GM23338 (cell line): ENCODE data around the gene PTPN18. TPM values are rescaled to one million over a fixed set of nuclear protein-coding genes. Genes with fewer than 3 reads are reported as not detected.

ENCODE experiments used
- ATAC-seq: fragments of 200-7000 bp; cut with Tn5 transposase; 3 replicates; pipeline ENCODE4 v1.9.1; 2020
- DNase-seq: peaks from one replicate; pipeline ENCODE4 v3.0.0-alpha.2; 2015; ENCODE audit warnings: low spot score
- H2AFZ ChIP-seq: fragments of 200-600 bp; sonication (generic); 2 replicates; pipeline ENCODE4 v1.8.0; 2016; ENCODE audit warnings: antibody characterized with exemption, mild to moderate bottlenecking, moderate library complexity
- H3F3A ChIP-seq: fragments of 200-600 bp; sonication (generic); replicated peaks from 2 replicates; pipeline ENCODE4 v1.8.0; 2017; ENCODE audit warnings: antibody characterized with exemption, mixed run types, low read depth
- H3K27ac ChIP-seq: fragments of 200-600 bp; sonication (generic); 2 replicates; pipeline ENCODE4 v1.6.1; 2016; ENCODE audit warnings: low read depth
- H3K27me3 ChIP-seq: fragments of 200-600 bp; sonication (generic); 2 replicates; pipeline ENCODE4 v1.8.0; 2016; ENCODE audit warnings: mild to moderate bottlenecking, mixed run types, moderate library complexity; ENCODE audit not compliant: insufficient read depth
- H3K36me3 ChIP-seq: fragments of 200-600 bp; sonication (generic); 2 replicates; pipeline ENCODE4 v1.8.0; 2016; ENCODE audit warnings: mild to moderate bottlenecking; ENCODE audit not compliant: insufficient read depth
- H3K4me1 ChIP-seq: fragments of 200-600 bp; sonication (generic); 2 replicates; pipeline ENCODE4 v1.8.0; 2016; ENCODE audit warnings: mild to moderate bottlenecking, moderate library complexity; ENCODE audit not compliant: insufficient read depth
- H3K4me2 ChIP-seq: fragments of 200-600 bp; sonication (generic); 2 replicates; pipeline ENCODE4 v1.7.1; 2017; ENCODE audit warnings: mixed run types
- H3K4me3 ChIP-seq: fragments of 200-600 bp; sonication (generic); 2 replicates; pipeline ENCODE4 v1.6.1; 2016; ENCODE audit warnings: mixed run types
- H3K79me2 ChIP-seq: fragments of 200-600 bp; sonication (generic); replicated peaks from 2 replicates; pipeline ENCODE4 v1.8.0; 2017; ENCODE audit warnings: mild to moderate bottlenecking; ENCODE audit not compliant: insufficient read depth
- H3K9me2 ChIP-seq: fragments of 200-600 bp; sonication (generic); 2 replicates; pipeline ENCODE4 v1.8.0; 2017; ENCODE audit not compliant: insufficient read depth
- H4K20me1 ChIP-seq: fragments of 200-600 bp; sonication (generic); replicated peaks from 2 replicates; pipeline ENCODE4 v1.8.0; 2017; ENCODE audit warnings: mild to moderate bottlenecking; ENCODE audit not compliant: insufficient read depth
- H3K27ac Mint-ChIP-seq: 2 replicates; pipeline ENCODE4 v1.8.0; 2020; ENCODE audit warnings: inconsistent platforms, mild to moderate bottlenecking, moderate library complexity, mixed read lengths
- H3K27me3 Mint-ChIP-seq: 3 replicates; pipeline ENCODE4 v1.8.0; 2022; ENCODE audit warnings: low read depth, mild to moderate bottlenecking, moderate library complexity, mixed read lengths, inconsistent platforms; ENCODE audit not compliant: insufficient read depth, poor library complexity
- H3K36me3 Mint-ChIP-seq: 3 replicates; pipeline ENCODE4 v1.8.0; 2021; ENCODE audit warnings: low read depth, mild to moderate bottlenecking, inconsistent platforms, moderate library complexity, mixed read lengths
- H3K4me1 Mint-ChIP-seq: 3 replicates; pipeline ENCODE4 v1.8.0; 2020; ENCODE audit warnings: mild to moderate bottlenecking, inconsistent platforms, mixed read lengths
- H3K4me3 Mint-ChIP-seq: 3 replicates; pipeline ENCODE4 v1.8.0; 2021; ENCODE audit warnings: moderate library complexity, mild to moderate bottlenecking, inconsistent platforms, mixed read lengths
- H3K9me3 Mint-ChIP-seq: 3 replicates; pipeline ENCODE4 v1.8.0; 2020; ENCODE audit warnings: moderate library complexity, mild to moderate bottlenecking, inconsistent platforms, mixed read lengths
- CREB1 ChIP-seq: fragments of 250-450 bp; sonication (Bioruptor Pico); IDR thresholded peaks from 2 replicates; pipeline ENCODE4 v1.5.0; 2020; ENCODE audit warnings: low read depth, mild to moderate bottlenecking, moderate library complexity
- EZH2 ChIP-seq: fragments of 200-600 bp; sonication (generic); IDR thresholded peaks from one replicate; pipeline ENCODE4 v1.8.0; 2017; ENCODE audit warnings: antibody characterized with exemption, mild to moderate bottlenecking, low read depth; ENCODE audit not compliant: unreplicated experiment
- EZH2phosphoT487 ChIP-seq: fragments of 200-600 bp; sonication (generic); IDR thresholded peaks from one replicate; pipeline ENCODE4 v1.8.1; 2018; ENCODE audit warnings: antibody characterized with exemption; ENCODE audit not compliant: unreplicated experiment
- JUNB ChIP-seq: IDR thresholded peaks from one replicate; pipeline ENCODE4 v1.6.1; 2016; ENCODE audit warnings: antibody characterized with exemption; ENCODE audit not compliant: unreplicated experiment
- NANOG ChIP-seq: IDR thresholded peaks from 2 replicates; pipeline ENCODE4 v1.6.1; 2016; ENCODE audit warnings: antibody characterized with exemption, borderline replicate concordance
- POLR2AphosphoS5 ChIP-seq: IDR thresholded peaks from 2 replicates; pipeline ENCODE4 v1.6.1; 2016; ENCODE audit warnings: antibody characterized with exemption, low read depth
- STAT1 ChIP-seq: IDR thresholded peaks from one replicate; pipeline ENCODE4 v1.6.1; 2016; ENCODE audit warnings: antibody characterized with exemption; ENCODE audit not compliant: unreplicated experiment
- ZNF114 ChIP-seq: fragments of 250-450 bp; sonication (Bioruptor Pico); IDR thresholded peaks from 2 replicates; pipeline ENCODE4 v1.5.0; 2020; ENCODE audit warnings: mild to moderate bottlenecking, moderate library complexity
- ZNF331 ChIP-seq: fragments of 250-450 bp; sonication (Bioruptor Pico); IDR thresholded peaks from 2 replicates; pipeline ENCODE4 v1.5.0; 2020; ENCODE audit warnings: low read depth, mild to moderate bottlenecking, moderate library complexity
- polyA plus RNA-seq: library from polyadenylated mRNA; unstranded; fragments of >200 nt; fragmentation: Nextera tagmentation; extraction: Ambion mirVana; gene quantifications from 2 replicates; pipeline ENCODE4 v1.2.1, GENCODE V29; 2016
- total RNA-seq: library from RNA; depleted of rRNA; stranded (reverse); fragments of >200 nt; shearing (Covaris generic); gene quantifications from 2 replicates; pipeline ENCODE4 v1.2.3, GENCODE V29; 2014
- TF ChIP-seq, protein P1 (sequence below): IDR thresholded peaks from 2 replicates; pipeline ENCODE4 v1.6.1; 2016; ENCODE audit warnings: antibody characterized with exemption
- TF ChIP-seq, protein P2 (sequence below), 2 experiments: fragments of 200-600 bp in 1 of 2; sonication (generic) in 1 of 2; conservative IDR thresholded peaks; 2 replicates each; pipeline versions ENCODE4 v1.5.1 to v1.6.1; 2016 to 2017; ENCODE audit warnings: antibody characterized with exemption in 2 of 2, low read depth in 2 of 2, mild to moderate bottlenecking in 2 of 2, moderate library complexity in 1 of 2
- TF ChIP-seq, protein P3 (sequence below): IDR thresholded peaks from one replicate; pipeline ENCODE4 v1.6.1; 2018; ENCODE audit warnings: antibody characterized with exemption; ENCODE audit not compliant: unreplicated experiment
- TF ChIP-seq, protein P4 (sequence below): fragments of 250-450 bp; sonication (Bioruptor Pico); IDR thresholded peaks from 2 replicates; pipeline ENCODE4 v1.5.0; 2020; ENCODE audit warnings: mild to moderate bottlenecking, moderate library complexity

Gene PTPN18
- total and polyA plus RNA-seq, 2 experiments from 2014 or later = 10.1 to 10.9 TPM

DNA sequence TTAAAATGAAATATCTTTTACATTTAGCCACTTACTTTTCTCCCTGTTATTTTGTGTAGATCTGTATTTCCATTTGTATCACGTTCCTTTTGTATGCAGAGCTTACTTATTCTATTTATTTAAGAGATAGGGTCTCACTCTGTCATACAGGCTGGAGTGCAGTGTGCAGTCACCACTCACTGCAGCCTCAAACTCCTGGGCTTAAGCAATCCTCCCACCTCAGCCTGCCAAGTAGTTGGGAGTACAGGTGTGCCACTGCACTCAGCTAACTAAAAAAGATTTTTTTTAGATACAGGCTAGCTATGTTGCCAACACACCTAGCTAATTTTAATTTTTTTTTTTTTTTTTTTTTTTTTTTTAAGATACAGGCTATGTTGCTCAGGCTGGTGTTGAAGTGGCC lies 10.9 kb downstream of the PTPN18 start (continued):
- TF ChIP-seq, protein P1, sequence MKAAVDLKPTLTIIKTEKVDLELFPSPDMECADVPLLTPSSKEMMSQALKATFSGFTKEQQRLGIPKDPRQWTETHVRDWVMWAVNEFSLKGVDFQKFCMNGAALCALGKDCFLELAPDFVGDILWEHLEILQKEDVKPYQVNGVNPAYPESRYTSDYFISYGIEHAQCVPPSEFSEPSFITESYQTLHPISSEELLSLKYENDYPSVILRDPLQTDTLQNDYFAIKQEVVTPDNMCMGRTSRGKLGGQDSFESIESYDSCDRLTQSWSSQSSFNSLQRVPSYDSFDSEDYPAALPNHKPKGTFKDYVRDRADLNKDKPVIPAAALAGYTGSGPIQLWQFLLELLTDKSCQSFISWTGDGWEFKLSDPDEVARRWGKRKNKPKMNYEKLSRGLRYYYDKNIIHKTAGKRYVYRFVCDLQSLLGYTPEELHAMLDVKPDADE = no peak
- TF ChIP-seq JUNB (no peak), NANOG (no peak), POLR2AphosphoS5 (no peak)
- TF ChIP-seq, protein P2, sequence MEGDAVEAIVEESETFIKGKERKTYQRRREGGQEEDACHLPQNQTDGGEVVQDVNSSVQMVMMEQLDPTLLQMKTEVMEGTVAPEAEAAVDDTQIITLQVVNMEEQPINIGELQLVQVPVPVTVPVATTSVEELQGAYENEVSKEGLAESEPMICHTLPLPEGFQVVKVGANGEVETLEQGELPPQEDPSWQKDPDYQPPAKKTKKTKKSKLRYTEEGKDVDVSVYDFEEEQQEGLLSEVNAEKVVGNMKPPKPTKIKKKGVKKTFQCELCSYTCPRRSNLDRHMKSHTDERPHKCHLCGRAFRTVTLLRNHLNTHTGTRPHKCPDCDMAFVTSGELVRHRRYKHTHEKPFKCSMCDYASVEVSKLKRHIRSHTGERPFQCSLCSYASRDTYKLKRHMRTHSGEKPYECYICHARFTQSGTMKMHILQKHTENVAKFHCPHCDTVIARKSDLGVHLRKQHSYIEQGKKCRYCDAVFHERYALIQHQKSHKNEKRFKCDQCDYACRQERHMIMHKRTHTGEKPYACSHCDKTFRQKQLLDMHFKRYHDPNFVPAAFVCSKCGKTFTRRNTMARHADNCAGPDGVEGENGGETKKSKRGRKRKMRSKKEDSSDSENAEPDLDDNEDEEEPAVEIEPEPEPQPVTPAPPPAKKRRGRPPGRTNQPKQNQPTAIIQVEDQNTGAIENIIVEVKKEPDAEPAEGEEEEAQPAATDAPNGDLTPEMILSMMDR (conservative IDR thresholded peaks at IDR 0.05; ENCODE audit: low read depth in 2 of 2) = no peak

DNA sequence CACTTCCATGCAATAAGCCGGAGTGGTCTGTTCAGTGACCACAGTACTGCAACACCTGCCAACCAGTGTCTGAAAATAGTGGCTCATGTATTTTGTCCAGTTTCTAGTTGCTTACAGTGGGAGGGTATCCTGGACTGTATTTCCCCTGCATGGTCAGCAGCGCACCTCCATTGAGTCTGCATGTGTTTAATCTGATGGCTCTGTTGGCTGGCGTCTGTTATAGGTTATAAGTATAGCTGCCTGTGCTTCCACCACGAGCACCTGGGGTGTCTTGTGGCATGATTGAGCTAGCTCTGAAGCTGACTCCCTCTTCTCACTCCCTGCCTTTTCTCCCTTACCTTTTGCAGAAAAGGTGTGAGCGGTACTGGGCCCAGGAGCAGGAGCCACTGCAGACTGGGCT lies 12.9 kb downstream of the PTPN18 start:
- Mint-ChIP-seq H3K9me3 (no peaks in the 10 kb centered on the region; the same call in 2 of the 3 replicates), H3K4me3 (no peak overlapping the region), H3K36me3 (peaks cover 11% of the 10 kb centered on the region), H3K27ac (no peak overlapping the region), H3K27me3 (peaks cover 18% of the 10 kb centered on the region), H3K4me1 (peaks cover 26% of the 10 kb centered on the region)
- H2AFZ ChIP-seq = no peak overlapping the region
- H3K4me1 ChIP-seq = peaks cover 27% of the 10 kb centered on the region
- no peak for DNase-seq
- H3K27ac ChIP-seq = no peak overlapping the region
- no peaks in the 10 kb centered on the region for H3K79me2 ChIP-seq
- ATAC-seq = no peak
- no peaks in the 10 kb centered on the region for H3K36me3 ChIP-seq
- H3K27me3 ChIP-seq = no peaks in the 10 kb centered on the region
- peak overlapping the region; percentile 38 for H3K4me2 ChIP-seq
- H3F3A ChIP-seq = no peaks in the 10 kb centered on the region
- no peaks in the 10 kb centered on the region for H4K20me1 ChIP-seq
- no peaks in the 10 kb centered on the region for H3K9me2 ChIP-seq
- H3K4me3 ChIP-seq = peak overlapping the region; percentile 22; the same call in 1 of the 2 replicates
- TF ChIP-seq POLR2AphosphoS5 (no peak), CREB1 (CRISPR knock-in tag) (no peak), EZH2phosphoT487 (no peak), STAT1 (no peak), EZH2 (no peak), NANOG (no peak), ZNF114 (CRISPR knock-in tag) (no peak), JUNB (no peak), ZNF331 (CRISPR knock-in tag) (no peak)
- TF ChIP-seq, protein P3, sequence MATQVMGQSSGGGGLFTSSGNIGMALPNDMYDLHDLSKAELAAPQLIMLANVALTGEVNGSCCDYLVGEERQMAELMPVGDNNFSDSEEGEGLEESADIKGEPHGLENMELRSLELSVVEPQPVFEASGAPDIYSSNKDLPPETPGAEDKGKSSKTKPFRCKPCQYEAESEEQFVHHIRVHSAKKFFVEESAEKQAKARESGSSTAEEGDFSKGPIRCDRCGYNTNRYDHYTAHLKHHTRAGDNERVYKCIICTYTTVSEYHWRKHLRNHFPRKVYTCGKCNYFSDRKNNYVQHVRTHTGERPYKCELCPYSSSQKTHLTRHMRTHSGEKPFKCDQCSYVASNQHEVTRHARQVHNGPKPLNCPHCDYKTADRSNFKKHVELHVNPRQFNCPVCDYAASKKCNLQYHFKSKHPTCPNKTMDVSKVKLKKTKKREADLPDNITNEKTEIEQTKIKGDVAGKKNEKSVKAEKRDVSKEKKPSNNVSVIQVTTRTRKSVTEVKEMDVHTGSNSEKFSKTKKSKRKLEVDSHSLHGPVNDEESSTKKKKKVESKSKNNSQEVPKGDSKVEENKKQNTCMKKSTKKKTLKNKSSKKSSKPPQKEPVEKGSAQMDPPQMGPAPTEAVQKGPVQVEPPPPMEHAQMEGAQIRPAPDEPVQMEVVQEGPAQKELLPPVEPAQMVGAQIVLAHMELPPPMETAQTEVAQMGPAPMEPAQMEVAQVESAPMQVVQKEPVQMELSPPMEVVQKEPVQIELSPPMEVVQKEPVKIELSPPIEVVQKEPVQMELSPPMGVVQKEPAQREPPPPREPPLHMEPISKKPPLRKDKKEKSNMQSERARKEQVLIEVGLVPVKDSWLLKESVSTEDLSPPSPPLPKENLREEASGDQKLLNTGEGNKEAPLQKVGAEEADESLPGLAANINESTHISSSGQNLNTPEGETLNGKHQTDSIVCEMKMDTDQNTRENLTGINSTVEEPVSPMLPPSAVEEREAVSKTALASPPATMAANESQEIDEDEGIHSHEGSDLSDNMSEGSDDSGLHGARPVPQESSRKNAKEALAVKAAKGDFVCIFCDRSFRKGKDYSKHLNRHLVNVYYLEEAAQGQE = no peak
- TF ChIP-seq, protein P4, sequence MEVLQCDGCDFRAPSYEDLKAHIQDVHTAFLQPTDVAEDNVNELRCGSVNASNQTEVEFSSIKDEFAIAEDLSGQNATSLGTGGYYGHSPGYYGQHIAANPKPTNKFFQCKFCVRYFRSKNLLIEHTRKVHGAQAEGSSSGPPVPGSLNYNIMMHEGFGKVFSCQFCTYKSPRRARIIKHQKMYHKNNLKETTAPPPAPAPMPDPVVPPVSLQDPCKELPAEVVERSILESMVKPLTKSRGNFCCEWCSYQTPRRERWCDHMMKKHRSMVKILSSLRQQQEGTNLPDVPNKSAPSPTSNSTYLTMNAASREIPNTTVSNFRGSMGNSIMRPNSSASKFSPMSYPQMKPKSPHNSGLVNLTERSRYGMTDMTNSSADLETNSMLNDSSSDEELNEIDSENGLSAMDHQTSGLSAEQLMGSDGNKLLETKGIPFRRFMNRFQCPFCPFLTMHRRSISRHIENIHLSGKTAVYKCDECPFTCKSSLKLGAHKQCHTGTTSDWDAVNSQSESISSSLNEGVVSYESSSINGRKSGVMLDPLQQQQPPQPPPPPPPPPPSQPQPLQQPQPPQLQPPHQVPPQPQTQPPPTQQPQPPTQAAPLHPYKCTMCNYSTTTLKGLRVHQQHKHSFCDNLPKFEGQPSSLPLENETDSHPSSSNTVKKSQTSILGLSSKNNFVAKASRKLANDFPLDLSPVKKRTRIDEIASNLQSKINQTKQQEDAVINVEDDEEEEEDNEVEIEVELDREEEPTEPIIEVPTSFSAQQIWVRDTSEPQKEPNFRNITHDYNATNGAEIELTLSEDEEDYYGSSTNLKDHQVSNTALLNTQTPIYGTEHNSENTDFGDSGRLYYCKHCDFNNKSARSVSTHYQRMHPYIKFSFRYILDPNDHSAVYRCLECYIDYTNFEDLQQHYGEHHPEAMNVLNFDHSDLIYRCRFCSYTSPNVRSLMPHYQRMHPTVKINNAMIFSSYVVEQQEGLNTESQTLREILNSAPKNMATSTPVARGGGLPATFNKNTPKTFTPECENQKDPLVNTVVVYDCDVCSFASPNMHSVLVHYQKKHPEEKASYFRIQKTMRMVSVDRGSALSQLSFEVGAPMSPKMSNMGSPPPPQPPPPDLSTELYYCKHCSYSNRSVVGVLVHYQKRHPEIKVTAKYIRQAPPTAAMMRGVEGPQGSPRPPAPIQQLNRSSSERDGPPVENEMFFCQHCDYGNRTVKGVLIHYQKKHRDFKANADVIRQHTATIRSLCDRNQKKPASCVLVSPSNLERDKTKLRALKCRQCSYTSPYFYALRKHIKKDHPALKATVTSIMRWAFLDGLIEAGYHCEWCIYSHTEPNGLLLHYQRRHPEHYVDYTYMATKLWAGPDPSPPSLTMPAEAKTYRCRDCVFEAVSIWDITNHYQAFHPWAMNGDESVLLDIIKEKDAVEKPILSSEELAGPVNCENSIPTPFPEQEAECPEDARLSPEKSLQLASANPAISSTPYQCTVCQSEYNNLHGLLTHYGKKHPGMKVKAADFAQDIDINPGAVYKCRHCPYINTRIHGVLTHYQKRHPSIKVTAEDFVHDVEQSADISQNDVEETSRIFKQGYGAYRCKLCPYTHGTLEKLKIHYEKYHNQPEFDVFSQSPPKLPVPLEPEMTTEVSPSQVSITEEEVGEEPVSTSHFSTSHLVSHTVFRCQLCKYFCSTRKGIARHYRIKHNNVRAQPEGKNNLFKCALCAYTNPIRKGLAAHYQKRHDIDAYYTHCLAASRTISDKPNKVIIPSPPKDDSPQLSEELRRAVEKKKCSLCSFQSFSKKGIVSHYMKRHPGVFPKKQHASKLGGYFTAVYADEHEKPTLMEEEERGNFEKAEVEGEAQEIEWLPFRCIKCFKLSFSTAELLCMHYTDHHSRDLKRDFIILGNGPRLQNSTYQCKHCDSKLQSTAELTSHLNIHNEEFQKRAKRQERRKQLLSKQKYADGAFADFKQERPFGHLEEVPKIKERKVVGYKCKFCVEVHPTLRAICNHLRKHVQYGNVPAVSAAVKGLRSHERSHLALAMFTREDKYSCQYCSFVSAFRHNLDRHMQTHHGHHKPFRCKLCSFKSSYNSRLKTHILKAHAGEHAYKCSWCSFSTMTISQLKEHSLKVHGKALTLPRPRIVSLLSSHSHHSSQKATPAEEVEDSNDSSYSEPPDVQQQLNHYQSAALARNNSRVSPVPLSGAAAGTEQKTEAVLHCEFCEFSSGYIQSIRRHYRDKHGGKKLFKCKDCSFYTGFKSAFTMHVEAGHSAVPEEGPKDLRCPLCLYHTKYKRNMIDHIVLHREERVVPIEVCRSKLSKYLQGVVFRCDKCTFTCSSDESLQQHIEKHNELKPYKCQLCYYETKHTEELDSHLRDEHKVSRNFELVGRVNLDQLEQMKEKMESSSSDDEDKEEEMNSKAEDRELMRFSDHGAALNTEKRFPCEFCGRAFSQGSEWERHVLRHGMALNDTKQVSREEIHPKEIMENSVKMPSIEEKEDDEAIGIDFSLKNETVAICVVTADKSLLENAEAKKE (CRISPR knock-in tag) = no peak
